Neural cell (in vitro differentiated cells): ENCODE data around the gene GABBR2. TPM values are rescaled to one million over a fixed set of nuclear protein-coding genes. Genes with fewer than 3 reads are reported as not detected.

Experiments
- H2AFZ ChIP-seq: fragments of 200-600, 300-800 bp; sonication (generic), shearing (Covaris generic); 2 replicates; pipeline ENCODE4 v1.6.0; 2014; ENCODE audit warnings: low read depth, mild to moderate bottlenecking, antibody characterized with exemption, low read length, moderate library complexity
- H3F3A ChIP-seq: fragments of 200-600 bp; shearing (Covaris generic); 2 replicates; pipeline ENCODE4 v1.6.1; 2016; ENCODE audit warnings: mild to moderate bottlenecking, moderate library complexity, mixed read lengths, antibody characterized with exemption, low read length; ENCODE audit not compliant: insufficient read depth, poor library complexity, severe bottlenecking
- H3K27ac ChIP-seq: fragments of 200-600, 300-800 bp; sonication (generic), shearing (Covaris generic); 2 replicates; pipeline ENCODE4 v1.5.1; 2014; ENCODE audit warnings: mild to moderate bottlenecking, low read length, moderate library complexity
- H3K27me3 ChIP-seq: fragments of 300-800, 200-600 bp; sonication (generic), shearing (Covaris generic); 2 replicates; pipeline ENCODE4 v1.6.0; 2014; ENCODE audit warnings: mild to moderate bottlenecking, low read depth, low read length, moderate library complexity; ENCODE audit not compliant: insufficient read depth
- H3K36me3 ChIP-seq: fragments of 300-800, 200-600 bp; sonication (generic), shearing (Covaris generic); 2 replicates; pipeline ENCODE4 v1.5.1; 2014; ENCODE audit warnings: mild to moderate bottlenecking, antibody characterized with exemption, low read length, moderate library complexity; ENCODE audit not compliant: insufficient read depth
- H3K4me2 ChIP-seq: fragments of 300-800, 200-600 bp; sonication (generic), shearing (Covaris generic); 2 replicates; pipeline ENCODE4 v1.6.0; 2014; ENCODE audit warnings: mild to moderate bottlenecking, low read length
- H3K4me3 ChIP-seq: fragments of 300-800, 200-600 bp; sonication (generic), shearing (Covaris generic); 2 replicates; pipeline ENCODE4 v1.5.1; 2014; ENCODE audit warnings: mild to moderate bottlenecking, low read length, moderate library complexity
- H3K79me2 ChIP-seq: fragments of 200-600 bp; shearing (Covaris generic); replicated peaks from 2 replicates; pipeline ENCODE4 v1.6.0; 2014; ENCODE audit warnings: mild to moderate bottlenecking, low read length, moderate library complexity; ENCODE audit not compliant: insufficient read depth
- H3K9ac ChIP-seq: fragments of 300-800, 200-600 bp; sonication (generic), shearing (Covaris generic); 2 replicates; pipeline ENCODE4 v1.6.1; 2016; ENCODE audit warnings: mild to moderate bottlenecking, low read length, mixed read lengths
- H3K9me2 ChIP-seq: fragments of 200-600 bp; shearing (Covaris generic); 2 replicates; pipeline ENCODE4 v1.6.1; 2016; ENCODE audit warnings: mild to moderate bottlenecking, low read length, mixed read lengths; ENCODE audit not compliant: insufficient read depth
- H3K9me3 ChIP-seq: fragments of 200-600, 300-800 bp; sonication (generic), shearing (Covaris generic); 2 replicates; pipeline ENCODE4 v1.6.1; 2016; ENCODE audit warnings: mild to moderate bottlenecking, mixed run types, low read length, moderate library complexity, mixed read lengths
- H4K20me1 ChIP-seq: fragments of 200-600 bp; shearing (Covaris generic); 2 replicates; pipeline ENCODE4 v1.6.1; 2016; ENCODE audit warnings: mild to moderate bottlenecking, mixed run types; ENCODE audit not compliant: insufficient read depth
- EP300 ChIP-seq: fragments of 450-650 bp; conservative IDR thresholded peaks from 2 replicates; pipeline ENCODE4 v1.6.1; 2014; ENCODE audit warnings: antibody characterized with exemption, mild to moderate bottlenecking, moderate library complexity; ENCODE audit not compliant: poor library complexity, severe bottlenecking
- EZH2 ChIP-seq: fragments of 200-600, 300-800 bp; shearing (Covaris generic), sonication (generic); IDR thresholded peaks from 2 replicates; pipeline ENCODE4 v1.6.1; 2014; ENCODE audit warnings: antibody characterized with exemption, low read length, borderline replicate concordance, mild to moderate bottlenecking; ENCODE audit not compliant: insufficient read depth, poor library complexity, severe bottlenecking
- MXI1 ChIP-seq: fragments of 450-650 bp; conservative IDR thresholded peaks from 2 replicates; pipeline ENCODE4 v1.6.1; 2014; ENCODE audit warnings: antibody characterized with exemption, mild to moderate bottlenecking; ENCODE audit not compliant: poor library complexity, severe bottlenecking
- POLR2AphosphoS5 ChIP-seq: IDR thresholded peaks from 2 replicates; pipeline ENCODE4 v1.6.1; 2012
- RAD21 ChIP-seq: fragments of 450-650 bp; conservative IDR thresholded peaks from 2 replicates; pipeline ENCODE4 v1.6.1; 2014; ENCODE audit warnings: antibody characterized with exemption, mild to moderate bottlenecking, moderate library complexity
- SMC3 ChIP-seq: fragments of 450-650 bp; conservative IDR thresholded peaks from 2 replicates; pipeline ENCODE4 v1.6.1; 2014; ENCODE audit warnings: antibody characterized with exemption, mild to moderate bottlenecking, moderate library complexity; ENCODE audit not compliant: poor library complexity
- TAF1 ChIP-seq: IDR thresholded peaks from 2 replicates; pipeline ENCODE4 v1.6.1; 2012; ENCODE audit warnings: low read depth
- polyA plus RNA-seq: library from polyadenylated mRNA; depleted of rRNA; stranded (reverse); fragments of >200 nt; gene quantifications from 2 replicates; pipeline ENCODE4 v1.2.3, GENCODE V29; 2014
- TF ChIP-seq, protein P1 (sequence below): IDR thresholded peaks from 2 replicates; pipeline ENCODE4 v1.6.1; 2012; ENCODE audit warnings: borderline replicate concordance
- TF ChIP-seq, protein P2 (sequence below): fragments of 450-650 bp; IDR thresholded peaks from 2 replicates; pipeline ENCODE4 v1.5.1; 2014; ENCODE audit warnings: antibody characterized with exemption, mild to moderate bottlenecking, moderate library complexity; ENCODE audit not compliant: poor library complexity, severe bottlenecking

The GABBR2 gene
- polyA plus RNA-seq, 1 donor from 2014 or later, result 7.1 TPM

DNA sequence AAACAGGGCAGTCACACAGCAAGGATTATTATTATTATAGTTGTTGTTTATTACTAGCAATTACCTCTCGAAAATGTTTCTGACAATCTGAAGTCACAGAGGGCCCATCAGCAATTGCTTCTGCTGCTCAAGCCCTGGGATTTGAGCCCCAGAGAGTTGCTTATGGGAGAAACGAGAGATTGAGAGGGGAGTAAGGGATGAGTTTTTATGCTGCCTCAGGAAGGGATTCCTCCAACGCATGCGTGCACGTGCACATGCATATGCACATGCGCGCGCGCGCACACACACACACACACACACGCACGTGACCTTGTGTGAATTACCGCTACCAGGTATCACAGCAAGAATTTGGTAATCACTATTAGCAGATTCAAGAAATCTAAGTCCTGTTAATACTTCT, 264.1 kb downstream of the GABBR2 start:
- no peaks in the 10 kb centered on the region for H3K27me3 ChIP-seq
- H3K4me2 ChIP-seq, result no peak overlapping the region
- no peaks in the 10 kb centered on the region for H4K20me1 ChIP-seq
- no peaks in the 10 kb centered on the region for H3K36me3 ChIP-seq
- H3K79me2 ChIP-seq, result no peaks in the 10 kb centered on the region
- H3K9me2 ChIP-seq, result no peaks in the 10 kb centered on the region
- TF ChIP-seq RAD21, result no peak
- TF ChIP-seq EZH2, result no peak
- TF ChIP-seq TAF1, result no peak
- no peak for TF ChIP-seq POLR2AphosphoS5
- TF ChIP-seq, protein P1, sequence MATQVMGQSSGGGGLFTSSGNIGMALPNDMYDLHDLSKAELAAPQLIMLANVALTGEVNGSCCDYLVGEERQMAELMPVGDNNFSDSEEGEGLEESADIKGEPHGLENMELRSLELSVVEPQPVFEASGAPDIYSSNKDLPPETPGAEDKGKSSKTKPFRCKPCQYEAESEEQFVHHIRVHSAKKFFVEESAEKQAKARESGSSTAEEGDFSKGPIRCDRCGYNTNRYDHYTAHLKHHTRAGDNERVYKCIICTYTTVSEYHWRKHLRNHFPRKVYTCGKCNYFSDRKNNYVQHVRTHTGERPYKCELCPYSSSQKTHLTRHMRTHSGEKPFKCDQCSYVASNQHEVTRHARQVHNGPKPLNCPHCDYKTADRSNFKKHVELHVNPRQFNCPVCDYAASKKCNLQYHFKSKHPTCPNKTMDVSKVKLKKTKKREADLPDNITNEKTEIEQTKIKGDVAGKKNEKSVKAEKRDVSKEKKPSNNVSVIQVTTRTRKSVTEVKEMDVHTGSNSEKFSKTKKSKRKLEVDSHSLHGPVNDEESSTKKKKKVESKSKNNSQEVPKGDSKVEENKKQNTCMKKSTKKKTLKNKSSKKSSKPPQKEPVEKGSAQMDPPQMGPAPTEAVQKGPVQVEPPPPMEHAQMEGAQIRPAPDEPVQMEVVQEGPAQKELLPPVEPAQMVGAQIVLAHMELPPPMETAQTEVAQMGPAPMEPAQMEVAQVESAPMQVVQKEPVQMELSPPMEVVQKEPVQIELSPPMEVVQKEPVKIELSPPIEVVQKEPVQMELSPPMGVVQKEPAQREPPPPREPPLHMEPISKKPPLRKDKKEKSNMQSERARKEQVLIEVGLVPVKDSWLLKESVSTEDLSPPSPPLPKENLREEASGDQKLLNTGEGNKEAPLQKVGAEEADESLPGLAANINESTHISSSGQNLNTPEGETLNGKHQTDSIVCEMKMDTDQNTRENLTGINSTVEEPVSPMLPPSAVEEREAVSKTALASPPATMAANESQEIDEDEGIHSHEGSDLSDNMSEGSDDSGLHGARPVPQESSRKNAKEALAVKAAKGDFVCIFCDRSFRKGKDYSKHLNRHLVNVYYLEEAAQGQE, result no peak
- no peak for TF ChIP-seq MXI1
- no peak for TF ChIP-seq EP300
- no peak for TF ChIP-seq SMC3
- TF ChIP-seq, protein P2, sequence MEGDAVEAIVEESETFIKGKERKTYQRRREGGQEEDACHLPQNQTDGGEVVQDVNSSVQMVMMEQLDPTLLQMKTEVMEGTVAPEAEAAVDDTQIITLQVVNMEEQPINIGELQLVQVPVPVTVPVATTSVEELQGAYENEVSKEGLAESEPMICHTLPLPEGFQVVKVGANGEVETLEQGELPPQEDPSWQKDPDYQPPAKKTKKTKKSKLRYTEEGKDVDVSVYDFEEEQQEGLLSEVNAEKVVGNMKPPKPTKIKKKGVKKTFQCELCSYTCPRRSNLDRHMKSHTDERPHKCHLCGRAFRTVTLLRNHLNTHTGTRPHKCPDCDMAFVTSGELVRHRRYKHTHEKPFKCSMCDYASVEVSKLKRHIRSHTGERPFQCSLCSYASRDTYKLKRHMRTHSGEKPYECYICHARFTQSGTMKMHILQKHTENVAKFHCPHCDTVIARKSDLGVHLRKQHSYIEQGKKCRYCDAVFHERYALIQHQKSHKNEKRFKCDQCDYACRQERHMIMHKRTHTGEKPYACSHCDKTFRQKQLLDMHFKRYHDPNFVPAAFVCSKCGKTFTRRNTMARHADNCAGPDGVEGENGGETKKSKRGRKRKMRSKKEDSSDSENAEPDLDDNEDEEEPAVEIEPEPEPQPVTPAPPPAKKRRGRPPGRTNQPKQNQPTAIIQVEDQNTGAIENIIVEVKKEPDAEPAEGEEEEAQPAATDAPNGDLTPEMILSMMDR, result no peak
- no peak overlapping the region for H3K4me3 ChIP-seq
- H3K9ac ChIP-seq, result no peak overlapping the region
- H2AFZ ChIP-seq, result no peak overlapping the region
- no peaks in the 10 kb centered on the region for H3K9me3 ChIP-seq
- no peaks in the 10 kb centered on the region for H3F3A ChIP-seq
- H3K27ac ChIP-seq, result no peak overlapping the region

GRCh38 chr9:98442541-98442940, 266.2 kb downstream of the GABBR2 start:
- no peaks in the 10 kb centered on the region for H3K9me2 ChIP-seq
- H3K36me3 ChIP-seq, result no peaks in the 10 kb centered on the region
- TF ChIP-seq EP300 (no peak), EZH2 (no peak), POLR2AphosphoS5 (no peak), MXI1 (no peak), RAD21 (no peak), SMC3 (no peak), TAF1 (no peak)
- TF ChIP-seq, protein P1, result no peak
- TF ChIP-seq, protein P2, result no peak
- peak overlapping the region; percentile 37 for H3K9ac ChIP-seq
- peak overlapping the region; percentile 58 for H3K27ac ChIP-seq
- no peaks in the 10 kb centered on the region for H3K9me3 ChIP-seq
- H3F3A ChIP-seq, result no peaks in the 10 kb centered on the region
- H3K79me2 ChIP-seq, result no peaks in the 10 kb centered on the region
- no peaks in the 10 kb centered on the region for H3K27me3 ChIP-seq
- H4K20me1 ChIP-seq, result no peaks in the 10 kb centered on the region
- H2AFZ ChIP-seq, result no peak overlapping the region
- peak overlapping the region; percentile 24 for H3K4me3 ChIP-seq
- peak overlapping the region; percentile 34 for H3K4me2 ChIP-seq
